GM19467 (cell line): Measurements from ENCODE around the gene INSR.
"Not testable (repeated sequence)": the region's sequence is repeated elsewhere in the genome, so short reads cannot be mapped to it uniquely, and the experiment has no call there.

Experiments used
- ATAC-seq: cut with Tn5 transposase; IDR thresholded peaks from one replicate; pipeline ENCODE4 v1.9.1; 2021; ENCODE audit warnings: mild to moderate bottlenecking, moderate library complexity; ENCODE audit not compliant: unreplicated experiment

Gene INSR

DNA sequence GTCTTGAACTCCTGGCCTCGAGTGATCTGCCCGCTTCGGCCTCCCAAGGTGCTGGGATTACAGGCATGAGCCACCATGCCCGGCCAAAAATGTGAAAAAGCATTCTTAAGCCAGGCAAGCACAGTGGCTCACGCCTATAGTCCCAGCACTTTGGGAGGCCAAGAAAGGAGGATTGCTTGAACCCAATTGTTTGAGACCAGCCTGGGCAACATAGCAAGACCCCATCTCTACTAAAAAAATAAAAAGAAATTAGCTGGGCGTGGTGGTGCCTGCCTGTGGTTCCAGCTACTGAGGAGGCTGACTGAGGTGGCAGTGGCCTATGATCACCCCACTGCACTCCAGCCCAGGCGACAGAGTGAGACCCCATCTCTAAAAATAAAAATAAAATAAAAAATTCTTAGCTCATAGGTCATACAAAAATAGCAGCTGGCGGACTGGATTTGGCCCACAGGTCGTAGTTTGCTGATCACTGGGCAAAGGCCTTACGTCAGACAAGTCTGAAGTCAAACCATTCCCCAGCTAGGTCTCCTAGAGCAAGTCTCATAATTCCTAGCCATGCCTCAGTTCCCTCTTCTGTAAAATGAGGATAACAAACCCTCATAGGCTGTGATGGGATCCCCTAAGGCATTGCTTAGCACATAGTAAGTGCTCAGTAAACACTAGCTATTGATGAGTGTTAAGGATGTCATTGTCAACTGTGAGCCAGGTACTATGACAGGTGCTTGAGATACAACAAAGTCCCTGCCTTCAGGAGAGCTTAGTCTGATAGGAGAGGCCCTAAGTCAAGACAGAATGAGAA is 36.0 kb downstream of the INSR start:
- ATAC-seq, result no peak

DNA sequence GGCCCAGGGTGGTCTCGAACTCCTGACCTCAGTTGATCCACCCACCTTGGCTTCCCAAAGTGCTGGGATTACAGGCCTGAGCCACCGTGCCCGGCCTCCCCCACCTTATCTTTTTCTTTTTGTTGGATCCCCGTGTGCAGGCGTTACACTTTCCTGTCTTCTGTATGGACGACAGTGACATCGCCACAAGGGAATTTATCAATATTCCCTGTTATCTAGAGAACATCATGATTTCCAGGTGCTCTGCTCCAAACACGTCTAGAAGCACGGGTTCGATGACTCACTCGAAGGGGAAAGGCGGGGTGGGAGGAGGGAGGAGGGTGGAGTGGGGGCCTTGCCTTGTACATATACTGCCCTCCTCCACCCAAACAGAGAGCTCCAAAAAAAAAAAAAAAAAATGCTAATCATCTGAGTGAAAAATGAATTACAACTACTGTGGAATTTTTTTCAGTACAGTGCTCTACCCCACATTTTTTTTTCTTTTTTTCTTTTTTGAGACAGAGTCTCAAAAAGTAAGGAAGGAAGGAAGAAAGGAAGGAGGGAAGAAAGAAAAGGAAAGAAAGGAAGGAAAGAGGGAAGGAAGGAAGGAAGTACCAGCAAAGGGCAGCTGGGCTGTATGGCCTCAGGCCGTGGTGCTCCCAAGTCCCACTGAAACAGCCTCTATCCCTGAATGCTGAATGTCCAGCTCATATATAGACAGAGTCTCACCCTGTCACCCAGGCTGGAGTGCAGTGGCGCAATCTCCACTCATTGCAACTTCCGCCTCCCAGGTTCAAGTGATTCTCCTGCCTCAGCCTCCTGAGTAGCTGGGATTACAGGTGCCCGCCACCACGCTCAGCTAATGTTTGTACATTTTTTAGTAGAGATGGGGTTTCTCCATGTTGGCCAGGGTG is 36.8 kb downstream of the INSR start:
- no peak for ATAC-seq

DNA sequence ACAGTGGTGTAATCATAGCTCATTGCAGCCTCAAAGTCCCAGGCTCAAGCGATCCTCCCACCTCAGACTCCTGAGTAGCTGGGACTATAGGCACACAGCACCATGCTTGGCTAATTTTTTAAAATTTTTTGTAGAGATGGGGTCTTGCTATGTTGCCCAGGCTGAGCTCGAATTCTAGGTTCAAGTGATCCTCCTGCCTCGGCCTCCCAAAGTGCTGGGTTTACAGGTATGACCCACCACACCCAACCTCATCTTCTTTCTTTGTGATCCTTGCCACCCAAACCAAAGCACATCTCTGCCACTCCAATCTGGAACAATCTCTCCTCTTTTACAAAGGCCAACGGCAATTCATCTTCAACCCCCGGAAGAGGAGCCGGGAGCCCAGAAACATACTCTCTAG is 38.6 kb downstream of the INSR start:
- no peak for ATAC-seq

DNA sequence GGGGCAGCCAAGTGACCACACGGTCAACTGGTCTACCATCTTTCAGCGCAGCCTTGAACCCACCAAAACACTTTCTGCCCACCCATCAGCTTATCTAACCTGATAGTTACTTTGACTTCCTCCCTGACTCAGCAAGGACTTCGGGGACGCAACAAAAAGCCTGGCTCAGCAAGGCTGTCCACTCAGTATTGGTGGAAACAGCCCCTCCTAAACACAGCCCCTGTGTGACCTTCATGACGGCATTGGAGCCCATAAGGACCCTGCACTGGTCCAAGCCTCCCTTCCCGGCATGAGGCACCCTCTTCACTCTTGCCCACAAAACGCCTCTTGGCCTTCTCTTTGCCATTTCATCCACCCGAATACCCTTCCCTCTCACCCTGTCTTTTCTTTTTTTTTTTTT is 39.1 kb downstream of the INSR start:
- no peak for ATAC-seq

DNA sequence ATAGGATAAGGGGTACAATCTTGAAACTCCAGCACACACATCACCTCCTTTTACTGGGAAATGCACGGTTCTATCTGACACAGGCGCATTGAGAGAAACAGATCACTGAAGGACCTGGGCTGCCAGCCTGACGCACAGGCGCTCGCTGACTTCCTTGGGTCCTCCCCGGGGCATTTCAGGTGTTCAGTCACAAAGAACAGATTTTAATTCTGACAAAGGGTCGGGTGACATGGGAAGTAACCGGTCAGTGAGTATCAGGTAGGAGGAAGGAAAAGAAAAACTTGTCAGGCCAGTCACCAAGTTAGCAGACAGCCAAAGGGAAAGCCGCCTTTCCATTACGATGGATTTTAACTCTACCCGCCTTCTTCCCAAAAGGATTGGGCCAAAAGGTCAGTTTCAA is 39.6 kb downstream of the INSR start:
- ATAC-seq, result no peak

DNA sequence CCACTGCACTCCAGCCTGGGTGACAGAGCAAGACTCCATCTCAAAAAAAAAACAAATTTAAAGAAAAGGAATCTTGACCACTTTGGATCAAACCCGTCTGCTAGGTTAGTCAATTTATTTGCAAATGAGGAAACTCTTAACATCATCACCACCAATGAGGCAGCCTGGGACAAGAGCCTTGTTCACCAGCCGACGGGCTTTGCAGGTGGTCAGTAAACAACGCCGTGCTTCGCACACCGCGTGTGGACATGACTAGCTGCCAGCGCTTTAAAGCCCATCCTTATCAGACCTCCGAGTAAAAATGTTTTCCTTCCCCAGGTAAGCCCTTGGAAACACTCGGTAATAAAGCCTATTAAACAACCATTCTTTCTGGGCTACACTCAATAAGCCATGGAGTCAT is 41.9 kb downstream of the INSR start:
- no peak for ATAC-seq

DNA sequence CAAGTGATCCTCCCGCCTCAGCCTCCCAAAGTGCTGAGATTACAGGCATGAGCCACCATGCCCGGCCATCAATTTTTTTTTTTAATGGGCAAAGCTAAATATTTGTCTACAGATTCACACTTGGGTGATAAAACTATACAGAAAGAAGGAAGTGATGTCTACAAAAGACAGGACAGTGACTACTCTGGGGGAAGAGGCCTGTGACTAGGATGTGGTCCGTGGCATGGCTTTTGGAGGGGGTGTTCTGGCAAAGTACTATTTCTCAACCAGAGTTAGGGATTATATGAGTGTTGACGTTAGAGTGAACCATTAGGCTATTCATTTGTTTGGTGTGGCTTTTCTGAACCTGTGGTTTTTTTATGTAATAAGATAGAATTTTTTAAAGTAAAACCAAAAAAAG is 42.7 kb downstream of the INSR start:
- no peak for ATAC-seq

DNA sequence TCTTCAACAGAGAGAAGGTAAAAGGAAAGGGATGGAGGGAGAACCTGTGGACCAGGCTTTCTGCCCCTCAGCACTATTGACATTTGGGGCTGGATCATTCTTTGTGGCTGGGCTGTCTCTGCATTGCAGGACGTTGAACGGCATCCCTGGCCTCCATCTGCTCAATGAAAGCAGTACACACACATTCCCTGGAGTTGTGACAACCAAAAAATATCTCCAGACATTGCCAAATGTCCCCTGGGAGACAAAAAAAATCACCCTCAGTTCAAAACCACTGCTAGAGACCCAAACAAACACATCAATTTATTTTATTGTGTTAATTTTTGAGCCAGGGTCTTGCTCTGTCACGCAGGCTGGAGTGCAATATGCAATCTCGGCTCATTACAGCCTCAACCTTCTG is 43.3 kb downstream of the INSR start:
- no peak for ATAC-seq

DNA sequence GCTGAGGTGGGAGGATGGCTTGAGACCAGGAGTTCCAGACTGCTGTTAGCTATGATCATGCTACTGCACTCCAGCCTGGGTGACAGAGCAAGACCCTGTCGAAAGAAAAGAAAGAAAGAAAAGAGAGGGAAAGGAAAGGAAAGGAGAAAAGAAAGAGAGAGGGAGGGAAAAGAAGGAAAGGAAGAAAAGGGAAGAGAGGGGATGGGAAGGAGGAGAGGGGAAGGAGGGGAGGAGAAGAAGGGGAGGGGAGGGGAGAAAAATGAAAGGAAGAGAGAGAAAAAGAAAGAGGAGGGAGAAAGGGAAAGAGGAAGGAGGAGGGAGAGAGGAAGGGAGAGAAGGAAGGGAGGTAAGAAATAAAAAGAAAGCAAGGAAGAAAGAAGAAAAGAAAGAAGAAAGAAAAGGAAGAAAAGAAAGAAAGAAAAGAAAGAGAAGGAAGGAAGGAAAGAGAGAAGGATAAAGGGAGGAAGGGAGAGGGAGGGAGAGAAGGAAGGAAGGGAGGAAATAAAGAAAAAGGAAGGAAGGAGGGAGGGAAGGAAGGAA is 44.1 kb downstream of the INSR start:
- ATAC-seq, result no peak

DNA sequence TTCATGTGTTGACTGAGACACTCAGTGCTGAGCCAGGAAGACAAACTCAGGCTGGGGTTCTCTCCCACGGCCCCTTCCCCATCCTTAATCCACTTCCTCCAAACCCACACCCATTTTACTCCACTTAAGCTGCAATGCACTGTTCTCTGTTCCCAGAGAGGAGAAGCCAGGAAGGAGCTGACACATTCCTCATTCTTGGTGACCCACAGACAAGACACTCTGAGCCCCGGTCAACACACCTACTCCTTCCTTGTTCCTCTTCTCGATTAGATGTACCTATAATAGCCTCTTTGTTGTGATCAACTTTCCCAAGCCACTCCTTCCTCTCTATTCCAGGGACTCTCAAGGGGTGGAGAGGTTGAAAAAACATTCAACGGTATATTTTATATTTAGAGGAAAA is 47.1 kb downstream of the INSR start:
- no peak for ATAC-seq

DNA sequence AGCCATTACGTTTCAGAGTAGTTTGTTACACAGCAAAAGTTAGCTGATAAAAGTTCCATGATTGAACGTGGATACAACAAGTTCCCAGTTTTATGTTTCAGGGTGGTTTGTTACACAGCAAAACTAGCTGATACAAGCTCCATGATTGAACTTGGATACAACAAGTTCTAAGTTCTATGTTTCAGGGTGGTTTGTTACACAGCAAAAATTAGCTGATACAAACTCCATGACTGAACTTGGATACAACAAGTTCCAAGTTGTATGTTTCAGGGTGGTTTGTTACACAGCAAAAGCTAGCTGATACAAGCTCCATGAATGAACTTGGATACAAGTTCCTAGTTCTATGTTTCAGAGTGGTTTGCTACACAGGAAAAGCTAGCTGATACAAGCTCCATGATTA is 47.6 kb downstream of the INSR start:
- ATAC-seq, result no peak

DNA sequence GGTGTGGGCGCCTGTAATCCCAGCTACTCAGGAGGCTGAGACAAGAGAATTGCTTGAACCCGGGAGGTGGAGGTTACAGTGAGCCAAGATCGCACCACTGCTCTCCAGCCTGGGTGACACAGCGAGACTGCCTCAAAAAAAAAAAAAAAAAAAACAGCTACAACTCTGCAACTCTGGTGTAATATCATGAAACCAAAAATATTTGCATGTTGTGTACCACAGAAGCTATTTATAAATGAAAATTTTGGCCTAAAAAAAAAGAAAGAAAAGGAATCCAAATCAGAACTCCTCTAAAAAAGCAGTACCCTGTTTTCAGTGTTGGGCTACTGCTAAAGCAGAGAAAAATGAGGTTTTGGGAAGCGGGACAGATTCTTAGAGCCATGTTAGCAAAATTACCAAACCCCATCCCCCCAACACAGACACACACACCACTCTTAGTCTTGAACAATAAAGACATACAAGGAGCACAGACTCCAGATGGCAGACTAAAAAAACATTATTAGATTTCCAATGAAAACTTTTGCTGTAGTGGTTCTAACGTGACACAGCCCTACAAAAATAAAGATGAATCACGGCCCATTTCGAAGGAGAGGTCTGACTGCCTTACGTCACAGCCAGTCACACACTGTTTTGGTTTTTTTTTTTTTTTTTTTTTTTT is 51.5 kb downstream of the INSR start:
- ATAC-seq, result no peak

DNA sequence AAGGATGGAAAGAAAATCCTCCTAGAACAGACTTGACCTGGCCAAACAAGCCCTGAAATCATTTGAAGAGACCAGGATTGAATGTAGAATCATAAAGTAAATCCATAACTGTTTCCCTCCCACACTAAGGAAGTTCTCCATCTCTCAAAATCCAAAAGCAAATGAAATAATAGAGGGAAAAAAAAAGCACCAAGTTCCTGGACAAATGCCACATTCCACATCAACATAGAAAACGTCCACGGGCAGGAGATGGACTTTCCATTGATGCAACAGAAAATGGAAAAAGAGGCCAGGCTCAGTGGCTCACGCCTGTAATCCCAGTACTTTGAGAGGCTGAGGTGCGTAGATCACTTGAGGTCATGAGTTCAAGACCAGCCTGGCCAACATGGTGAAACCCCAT is 56.2 kb downstream of the INSR start:
- ATAC-seq, result no peak

DNA sequence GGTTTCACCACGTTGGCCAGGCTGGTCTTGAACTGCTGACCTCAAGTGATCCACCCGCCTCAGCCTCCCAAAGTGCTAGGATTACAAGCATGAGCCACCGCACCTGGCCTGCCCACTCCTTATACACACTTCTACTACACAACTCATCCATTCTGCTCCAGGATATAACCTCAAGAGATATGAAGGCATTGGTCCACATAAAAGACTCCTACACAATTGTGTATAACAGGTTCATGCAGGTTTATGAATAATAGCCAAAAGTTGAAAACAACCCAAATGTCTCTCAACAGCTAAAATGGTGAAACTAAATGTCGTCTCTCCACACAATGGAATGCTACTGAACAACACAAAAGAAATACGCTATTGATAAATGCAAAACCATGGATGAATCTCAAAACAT is 58.1 kb downstream of the INSR start:
- ATAC-seq, result no peak

DNA sequence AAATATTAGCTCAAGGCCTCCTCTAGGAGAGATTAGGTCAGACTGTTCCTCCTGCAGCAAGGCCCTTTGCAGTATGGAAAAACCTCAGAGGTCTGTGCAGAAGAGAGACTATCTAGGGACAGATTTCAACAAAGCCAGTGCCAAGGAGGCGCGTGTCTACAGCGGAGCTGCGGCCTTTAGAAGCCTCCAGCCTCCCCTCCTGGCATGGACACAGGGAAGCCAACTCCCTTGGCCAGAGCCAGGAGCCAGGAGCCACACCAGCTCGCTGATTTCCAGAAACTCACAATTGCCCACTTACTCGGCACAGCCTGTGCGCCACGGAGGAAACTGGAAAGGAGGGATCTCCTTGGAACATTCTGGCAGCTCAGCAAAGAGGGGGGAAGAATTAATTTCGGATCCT is 63.4 kb downstream of the INSR start:
- ATAC-seq, result no peak

DNA sequence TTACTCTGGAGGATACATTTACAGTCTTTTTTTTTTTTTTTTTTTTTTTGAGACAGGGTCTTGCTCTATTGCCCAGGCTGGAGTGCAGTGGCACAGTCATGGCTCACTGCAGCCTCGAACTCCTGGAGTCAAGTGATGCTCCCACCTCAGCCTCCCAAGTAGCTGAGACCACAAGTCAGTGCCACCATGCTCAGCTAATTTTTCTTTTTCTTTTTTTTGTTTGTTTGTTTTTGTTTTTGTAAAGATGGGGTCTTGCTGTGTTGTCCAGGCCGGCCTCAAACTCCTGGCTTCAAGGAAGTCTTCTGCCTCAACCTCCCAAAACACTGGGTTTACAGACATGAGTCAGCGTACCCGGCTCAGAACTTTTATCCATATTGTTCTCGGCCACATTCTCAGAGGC is 64.5 kb downstream of the INSR start:
- no peak for ATAC-seq

DNA sequence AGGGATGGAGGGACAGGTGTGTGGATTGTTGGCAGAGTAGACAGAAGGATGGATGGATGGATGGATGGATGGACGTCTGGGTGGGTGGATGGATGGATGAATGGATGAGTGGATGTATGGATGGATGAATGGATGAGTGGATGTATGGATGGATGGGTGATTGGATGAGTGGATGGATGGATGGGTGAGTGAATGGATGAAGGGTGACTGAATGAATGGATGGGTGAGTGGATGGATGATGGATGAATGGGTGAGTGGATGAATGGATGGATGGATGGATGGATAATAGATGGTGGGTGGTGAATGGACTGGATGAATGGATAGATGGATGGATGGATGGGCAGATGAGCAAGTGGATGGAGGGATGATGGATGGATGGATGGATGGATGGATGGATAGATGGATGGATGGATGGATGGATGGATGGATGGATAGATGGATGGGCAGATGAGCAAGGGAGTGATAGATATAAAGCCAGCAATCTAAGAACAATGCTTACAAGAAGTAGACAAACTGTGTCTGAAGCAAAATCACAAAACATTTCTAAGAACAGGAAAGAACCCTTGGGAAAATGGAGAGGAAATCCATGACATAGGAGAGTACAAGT is 65.2 kb downstream of the INSR start:
- no peak for ATAC-seq

DNA sequence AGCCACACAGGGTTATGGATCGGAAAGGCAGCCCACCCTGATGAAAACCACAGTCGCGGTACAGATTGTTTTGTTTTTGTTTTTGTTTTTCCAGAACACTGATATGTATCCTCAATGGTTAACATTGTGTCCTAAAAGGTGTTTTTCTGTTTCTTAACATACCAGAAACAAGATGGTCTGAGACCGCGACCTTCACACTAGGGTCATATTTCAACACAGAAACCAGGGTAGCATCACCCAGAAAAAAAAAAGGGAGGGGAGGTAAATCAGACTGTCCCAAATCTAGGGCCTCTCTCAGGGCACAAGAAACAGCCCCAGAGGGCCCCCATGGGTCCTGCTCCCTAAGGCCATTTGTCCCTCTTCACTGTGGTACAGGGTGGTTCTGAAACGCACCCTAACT is 66.5 kb downstream of the INSR start:
- no peak for ATAC-seq

DNA sequence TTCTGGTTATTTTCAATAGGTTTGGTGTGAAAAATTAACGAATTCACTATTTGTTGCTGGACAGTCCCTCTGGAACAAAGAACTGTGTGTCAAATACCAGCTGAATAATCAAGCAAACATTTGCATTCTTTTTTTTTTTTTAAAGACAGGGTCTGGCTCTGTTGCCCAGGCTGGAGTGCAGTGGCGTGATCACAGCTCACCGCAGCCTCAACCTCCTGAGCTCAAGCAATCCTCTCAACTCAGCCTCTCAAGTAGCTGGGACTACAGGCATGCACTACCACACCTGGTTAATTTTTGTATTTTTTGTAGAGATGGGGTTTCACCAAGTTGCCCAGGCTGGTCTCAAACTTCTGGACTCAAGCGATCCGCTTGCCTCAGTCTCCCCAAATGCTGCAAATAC is 67.1 kb downstream of the INSR start:
- not testable (repeated sequence) for ATAC-seq

DNA sequence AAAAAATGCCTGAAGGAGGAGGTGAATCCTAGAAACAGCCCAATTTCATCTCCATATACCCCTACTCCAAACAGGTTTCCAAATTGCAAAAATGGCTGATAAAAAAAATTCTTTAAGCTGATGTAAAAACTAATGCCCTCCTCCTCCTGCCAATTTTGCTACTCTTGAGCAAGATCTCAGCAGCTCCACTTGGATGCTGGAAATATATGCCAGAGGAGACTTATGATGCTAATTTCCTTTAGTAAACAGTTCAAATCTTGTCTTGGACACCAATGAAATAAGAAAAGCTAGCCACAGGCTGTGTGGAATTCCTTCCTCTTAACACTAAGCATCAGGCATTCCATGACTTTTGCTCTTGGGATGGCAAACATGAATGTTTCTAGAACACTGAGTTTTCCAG is 67.5 kb downstream of the INSR start:
- no peak for ATAC-seq

DNA sequence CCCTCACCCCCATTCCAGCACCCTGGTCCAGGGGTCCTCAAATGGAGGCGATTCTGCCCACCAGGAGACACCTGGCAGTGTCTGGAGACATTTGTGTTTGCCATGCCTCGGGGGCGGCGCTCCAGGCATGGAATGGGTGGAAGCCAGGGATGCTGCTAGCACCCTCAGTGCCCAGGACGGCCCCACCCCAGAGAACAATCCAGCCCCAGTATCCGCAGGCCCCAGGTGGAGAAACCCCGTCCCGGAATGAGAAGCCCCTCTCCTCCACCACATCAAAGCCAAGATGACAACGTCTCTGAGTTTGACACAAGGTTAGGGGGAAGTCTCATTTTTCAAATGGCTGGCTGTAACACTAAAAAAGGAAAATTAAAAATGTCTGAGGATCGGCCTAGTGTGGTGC is 68.5 kb downstream of the INSR start:
- ATAC-seq, result no peak
